SK-N-SH (cell line): Measurements from ENCODE around the gene GPR87.

ENCODE experiments used
- CHD2 ChIP-seq: fragments of 150-350 bp; IDR thresholded peaks from 2 replicates; pipeline ENCODE4 v1.6.1; 2018; ENCODE audit warnings: low read length; ENCODE audit not compliant: partially characterized antibody
- CTCF ChIP-seq: fragments of 200-600 bp; sonication (generic); IDR thresholded peaks from 2 replicates; pipeline ENCODE4 v1.6.1; 2017; ENCODE audit warnings: antibody characterized with exemption, mild to moderate bottlenecking, moderate library complexity
- ELF1 ChIP-seq: IDR thresholded peaks from 2 replicates; pipeline ENCODE4 v1.4.0; 2012
- EP300 ChIP-seq, 2 experiments: IDR thresholded peaks; 2 replicates each; pipeline versions ENCODE4 v1.4.0 to v1.6.1; 2012; ENCODE audit warnings: borderline replicate concordance in 1 of 2, low read depth in 1 of 2, low read length in 1 of 2
- NFIC ChIP-seq: IDR thresholded peaks from 2 replicates; pipeline ENCODE4 v1.4.0; 2012; ENCODE audit warnings: borderline replicate concordance

GRCh38 chr3:151296226-151296625 lies 20.4 kb downstream of the GPR87 start:
- TF ChIP-seq CHD2 = no peak
- no peak for TF ChIP-seq EP300 (IDR thresholded peaks at IDR 0.05; ENCODE audit: borderline replicate concordance in 1 of 2, low read depth in 1 of 2, low read length in 1 of 2)
- TF ChIP-seq CTCF = no peak
- TF ChIP-seq NFIC = no peak
- no peak for TF ChIP-seq ELF1
